Keratinocyte (primary cell): ENCODE data around the gene ARFRP1. TPM values are rescaled to one million over a fixed set of nuclear protein-coding genes. Genes with fewer than 3 reads are reported as not detected.

ENCODE experiments used
- DNase-seq: peaks from one replicate; pipeline ENCODE4 v3.0.0-alpha.2; 2011; ENCODE audit warnings: low read depth, missing footprints, low spot score
- FAIRE-seq: peaks from 2 replicates; lab custom pipeline; 2011; peaks lifted over from hg19 to GRCh38; lab: Jason Lieb, UNC
- H2AFZ ChIP-seq: 2 replicates; pipeline ENCODE4 v1.6.0; 2012; ENCODE audit warnings: low read length, control low read depth, inconsistent platforms; ENCODE audit not compliant: control insufficient read depth
- H3K27ac ChIP-seq: 2 replicates; pipeline ENCODE4 v1.5.1; 2011; ENCODE audit warnings: low read length; ENCODE audit not compliant: control insufficient read depth, insufficient read depth
- H3K27me3 ChIP-seq: 3 replicates; pipeline ENCODE4 v1.6.0; 2011; ENCODE audit warnings: low read length; ENCODE audit not compliant: control insufficient read depth, insufficient read depth; ENCODE audit errors: extremely low read depth
- H3K36me3 ChIP-seq, 2 experiments: 2 replicates in 1 of 2; 3 replicates in 1 of 2; pipeline ENCODE4 v1.5.1; 2011; ENCODE audit warnings: low read length in 2 of 2, mild to moderate bottlenecking in 1 of 2; ENCODE audit not compliant: control insufficient read depth in 2 of 2, insufficient read depth in 2 of 2; ENCODE audit errors: extremely low read depth in 1 of 2
- H3K4me1 ChIP-seq: 3 replicates; pipeline ENCODE4 v1.5.1; 2011; ENCODE audit warnings: low read length; ENCODE audit not compliant: control insufficient read depth, insufficient read depth; ENCODE audit errors: extremely low read depth
- H3K4me2 ChIP-seq: 3 replicates; pipeline ENCODE4 v1.6.0; 2011; ENCODE audit warnings: low read depth, low read length; ENCODE audit not compliant: control insufficient read depth, insufficient read depth; ENCODE audit errors: extremely low read depth
- H3K4me3 ChIP-seq, 3 experiments: fragments of 200-600 bp in 1 of 3; sonication (generic) in 1 of 3; 2 replicates in 2 of 3; 3 replicates in 1 of 3; pipeline ENCODE4 v1.5.1; 2011 to 2016; ENCODE audit warnings: low read length in 3 of 3, mild to moderate bottlenecking in 3 of 3, control low read depth in 2 of 3, inconsistent platforms in 1 of 3, low read depth in 1 of 3, mixed read lengths in 1 of 3, mixed run types in 1 of 3, moderate library complexity in 1 of 3; ENCODE audit not compliant: control insufficient read depth in 2 of 3, insufficient read depth in 2 of 3; ENCODE audit errors: extremely low read depth in 1 of 3
- H3K79me2 ChIP-seq: 2 replicates; pipeline ENCODE4 v1.6.0; 2012; ENCODE audit warnings: low read length; ENCODE audit not compliant: control insufficient read depth, insufficient read depth
- H3K9ac ChIP-seq: 3 replicates; pipeline ENCODE4 v1.6.0; 2011; ENCODE audit warnings: low read length; ENCODE audit not compliant: control insufficient read depth, insufficient read depth; ENCODE audit errors: extremely low read depth
- H3K9me1 ChIP-seq: 3 replicates; pipeline ENCODE4 v1.6.0; 2011; ENCODE audit warnings: low read length; ENCODE audit not compliant: control insufficient read depth, insufficient read depth; ENCODE audit errors: extremely low read depth
- H3K9me3 ChIP-seq: 2 replicates; pipeline ENCODE4 v1.5.1; 2012; ENCODE audit warnings: low read depth, low read length; ENCODE audit not compliant: control insufficient read depth
- H4K20me1 ChIP-seq: 3 replicates; pipeline ENCODE4 v1.6.0; 2011; ENCODE audit warnings: low read length; ENCODE audit not compliant: control insufficient read depth, insufficient read depth; ENCODE audit errors: extremely low read depth
- CTCF ChIP-seq, 3 experiments: IDR thresholded peaks in 1 of 3; conservative IDR thresholded peaks in 1 of 3; optimal IDR thresholded peaks in 1 of 3; 2 replicates in 2 of 3; 3 replicates in 1 of 3; pipeline versions ENCODE3 to v1.5.1; 2011; ENCODE audit warnings: low read length in 3 of 3, mild to moderate bottlenecking in 3 of 3, moderate library complexity in 2 of 3, control low read depth in 1 of 3, inconsistent platforms in 1 of 3; ENCODE audit not compliant: insufficient read depth in 2 of 3; ENCODE audit errors: extremely low read depth in 1 of 3
- EZH2 ChIP-seq: IDR thresholded peaks from one replicate; pipeline ENCODE4 v1.6.1; 2012; ENCODE audit warnings: inconsistent platforms, mild to moderate bottlenecking, low read length, moderate library complexity
- dilution Hi-C: fragments of 300-500 bp; cut with MboI; formaldehyde crosslinking; loops from one replicate; pipeline ENCODE4 v1.7.0; 2020; ENCODE audit warnings: low sequenced_read_pairs; ENCODE audit not compliant: extremely low pct_ligation_motif_present
- polyA plus RNA-seq, 5 experiments: library from polyadenylated mRNA; depleted of rRNA in 3 of 5; stranded (reverse) in 3 of 5; stranded (forward) in 1 of 5; unstranded in 1 of 5; fragments of >200 nt; gene quantifications; 1 replicate in 1 of 5; 2 replicates in 3 of 5; 3 replicates in 1 of 5; pipeline versions ENCODE4 v1.2.1 to v1.2.3, GENCODE V29; 2011 to 2012; ENCODE audit warnings: missing spikeins in 2 of 5, low read depth in 1 of 5, low replicate concordance in 1 of 5

ARFRP1 gene
- polyA plus RNA-seq, 1 donor (not counting 4 experiments of a cell fraction or from before 2014, with no cell fraction given) = 30.4 TPM

GRCh38 chr20:63733117-63733516 lies 25.3 kb upstream of the ARFRP1 start:
- Histone ChIP-seq H2AFZ (no peak overlapping the region), H3K27ac (no peak overlapping the region), H3K79me2 (peaks cover 21% of the 10 kb centered on the region), H3K4me2 (no peak overlapping the region), H3K27me3 (no peaks in the 10 kb centered on the region), H3K36me3 (peaks cover 20 to 26% of the 10 kb centered on the region in 2 experiments), H3K4me3 (no peak overlapping the region), H3K9me3 (no peaks in the 10 kb centered on the region), H3K4me1 (peaks cover 13% of the 10 kb centered on the region), H3K9me1 (no peaks in the 10 kb centered on the region), H4K20me1 (no peaks in the 10 kb centered on the region), H3K9ac (no peak overlapping the region)
- no peak for TF ChIP-seq CTCF (optimal IDR thresholded peaks at IDR 0.05 in 1 of 3, IDR thresholded peaks at IDR 0.05 in 1 of 3, conservative IDR thresholded peaks at IDR 0.05 in 1 of 3; ENCODE audit: extremely low read depth in 1 of 3, insufficient read depth in 2 of 3, low read length in 3 of 3)
- no peak for TF ChIP-seq EZH2
- dilution Hi-C loops = no loop called here
- DNase-seq (no peak), FAIRE-seq (no peak)

- H3K9me1 ChIP-seq = no peaks in the 10 kb centered on the region
- no peak overlapping the region for H3K27ac ChIP-seq
- peaks cover 21% of the 10 kb centered on the region for H3K79me2 ChIP-seq
- dilution Hi-C loops = no loop called here
- no peak overlapping the region for H3K4me3 ChIP-seq
- H2AFZ ChIP-seq = no peak overlapping the region
- no peaks in the 10 kb centered on the region for H4K20me1 ChIP-seq
- no peaks in the 10 kb centered on the region for H3K9me3 ChIP-seq
- DNase-seq (no peak), FAIRE-seq (no peak)
- TF ChIP-seq CTCF (optimal IDR thresholded peaks at IDR 0.05 in 1 of 3, IDR thresholded peaks at IDR 0.05 in 1 of 3, conservative IDR thresholded peaks at IDR 0.05 in 1 of 3; ENCODE audit: extremely low read depth in 1 of 3, insufficient read depth in 2 of 3, low read length in 3 of 3) = no peak
- no peak for TF ChIP-seq EZH2
- peaks cover 12% of the 10 kb centered on the region for H3K4me1 ChIP-seq
- H3K9ac ChIP-seq = no peak overlapping the region
- peaks cover 20 to 27% of the 10 kb centered on the region in 2 experiments for H3K36me3 ChIP-seq
- H3K27me3 ChIP-seq = no peaks in the 10 kb centered on the region
- no peak overlapping the region for H3K4me2 ChIP-seq
Measured at GRCh38 chr20:63732118-63733095, 24.6 kb upstream of the ARFRP1 start.
